IPS-11a (cell line): ENCODE measurements around the gene TMEM272.

Source experiments
- H3K4me3 ChIP-seq: one replicate; pipeline ENCODE4 v1.5.1; 2013; ENCODE audit warnings: low read depth, low read length, control low read depth

The TMEM272 gene

DNA sequence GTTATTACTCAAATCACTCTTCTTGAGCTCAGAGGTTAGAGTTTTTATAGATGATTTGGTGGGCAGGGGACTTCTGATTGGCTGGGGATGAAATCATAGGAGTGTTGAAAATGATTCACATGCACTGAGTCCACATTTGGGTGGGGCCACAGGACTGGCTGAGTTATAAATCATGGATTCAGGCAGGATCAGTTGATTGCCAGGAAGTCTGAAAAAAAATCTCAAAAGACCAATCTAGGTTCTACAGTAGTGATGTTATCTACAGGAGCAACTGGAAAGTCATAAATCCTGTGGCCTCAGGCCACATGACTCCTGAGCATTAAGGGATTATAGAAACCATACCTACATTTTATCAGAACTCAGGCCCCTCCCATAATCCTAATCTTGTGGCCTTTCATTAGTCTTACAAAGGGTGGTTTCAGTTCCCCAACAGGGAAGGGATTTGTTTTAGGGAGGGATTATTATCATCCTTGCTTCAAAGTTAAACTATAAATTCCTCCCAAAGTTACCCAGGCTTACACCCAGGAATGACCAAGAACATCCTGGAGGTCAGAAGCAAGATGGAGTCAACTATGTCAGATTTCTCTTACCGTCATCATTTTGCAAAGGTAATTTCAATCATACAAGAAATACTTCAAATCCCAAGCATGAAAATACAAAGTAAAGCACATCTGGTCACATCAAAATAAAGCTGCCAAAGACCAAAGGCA, 11.2 kb upstream of the TMEM272 start:
- H3K4me3 ChIP-seq: no peak overlapping the region

DNA sequence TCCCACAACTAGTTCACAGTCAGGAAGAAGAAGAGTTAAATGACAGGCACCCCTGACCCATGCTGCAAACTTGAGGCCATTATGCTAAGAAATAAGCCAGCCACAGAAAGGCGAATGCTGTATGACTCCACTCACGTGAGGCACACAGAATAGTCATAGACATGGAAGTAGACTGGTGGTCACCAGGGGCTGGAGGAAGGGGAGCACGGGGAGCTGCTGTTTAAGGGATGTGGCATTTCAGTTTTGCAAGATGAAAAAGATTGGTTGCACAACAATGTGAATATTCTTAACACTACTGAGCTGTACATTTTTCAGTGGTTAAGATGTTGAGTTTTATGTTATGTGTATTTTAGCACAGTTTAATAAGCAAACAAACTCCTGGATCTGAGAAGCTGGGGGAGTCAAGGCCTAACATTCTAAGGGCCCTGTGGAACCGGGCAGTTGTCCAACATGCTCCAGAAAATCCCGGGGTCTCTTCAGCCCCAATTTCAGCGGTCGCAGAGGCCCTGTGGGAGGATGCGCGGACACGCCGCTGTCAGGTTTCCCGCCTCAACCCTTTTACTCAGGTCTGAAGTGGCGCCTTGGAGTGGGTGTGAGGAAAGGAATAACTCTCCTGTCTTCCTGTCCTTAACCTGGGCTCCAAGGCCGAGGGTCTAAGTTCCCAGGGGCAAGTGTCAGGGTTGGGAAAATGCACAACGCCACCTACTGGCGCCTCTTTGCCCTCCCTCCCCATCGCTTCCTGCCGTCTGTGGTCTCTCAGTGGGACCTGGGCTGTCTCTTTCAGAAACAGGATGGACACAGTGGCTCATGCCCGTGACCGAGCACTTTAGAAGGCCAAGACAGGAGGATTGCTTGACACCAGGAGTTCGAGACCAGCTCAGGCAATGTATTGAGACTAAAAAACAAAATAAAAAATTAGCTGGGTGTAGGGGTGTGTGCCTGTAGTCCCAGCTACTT, 4.4 kb upstream of the TMEM272 start:
- H3K4me3 ChIP-seq: no peak overlapping the region

DNA sequence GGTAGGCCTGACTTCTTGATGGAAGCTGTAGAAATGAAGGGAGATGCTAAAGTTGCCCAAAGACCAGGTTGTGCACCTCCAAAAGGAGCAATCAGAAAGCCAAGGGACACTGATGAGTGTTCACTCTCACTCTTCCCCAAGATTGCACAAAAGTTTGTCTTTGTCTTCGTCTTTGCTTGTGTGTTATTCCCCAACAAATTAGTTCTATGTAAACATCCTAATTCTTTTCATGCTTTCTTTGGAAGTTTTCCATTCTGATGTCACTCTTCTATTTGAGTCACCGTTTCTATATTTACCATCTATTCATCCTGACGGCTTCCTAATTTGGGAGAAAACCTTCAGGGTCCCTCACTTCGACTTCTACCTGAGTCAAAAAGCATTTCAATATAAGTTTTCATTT, 3.7 kb upstream of the TMEM272 start:
- no peak overlapping the region for H3K4me3 ChIP-seq

DNA sequence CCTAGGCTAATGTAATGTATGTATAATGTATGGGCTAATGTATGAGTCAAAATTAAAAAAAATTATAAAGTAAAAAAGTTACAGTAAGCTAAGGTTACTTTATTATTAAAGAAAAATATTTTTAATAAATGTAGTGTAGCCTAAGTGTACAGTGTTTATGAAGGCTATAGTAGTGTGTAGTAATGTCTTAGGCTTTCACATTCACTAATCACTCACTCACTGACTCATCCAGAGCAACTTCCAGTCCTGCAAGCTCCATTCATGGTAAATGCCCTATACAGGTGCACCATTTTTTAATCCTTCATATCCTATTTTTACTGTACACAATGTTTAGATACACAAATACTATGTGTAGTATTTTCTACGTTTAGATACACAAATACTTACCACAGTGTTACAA, 1.8 kb upstream of the TMEM272 start:
- H3K4me3 ChIP-seq: no peak overlapping the region

DNA sequence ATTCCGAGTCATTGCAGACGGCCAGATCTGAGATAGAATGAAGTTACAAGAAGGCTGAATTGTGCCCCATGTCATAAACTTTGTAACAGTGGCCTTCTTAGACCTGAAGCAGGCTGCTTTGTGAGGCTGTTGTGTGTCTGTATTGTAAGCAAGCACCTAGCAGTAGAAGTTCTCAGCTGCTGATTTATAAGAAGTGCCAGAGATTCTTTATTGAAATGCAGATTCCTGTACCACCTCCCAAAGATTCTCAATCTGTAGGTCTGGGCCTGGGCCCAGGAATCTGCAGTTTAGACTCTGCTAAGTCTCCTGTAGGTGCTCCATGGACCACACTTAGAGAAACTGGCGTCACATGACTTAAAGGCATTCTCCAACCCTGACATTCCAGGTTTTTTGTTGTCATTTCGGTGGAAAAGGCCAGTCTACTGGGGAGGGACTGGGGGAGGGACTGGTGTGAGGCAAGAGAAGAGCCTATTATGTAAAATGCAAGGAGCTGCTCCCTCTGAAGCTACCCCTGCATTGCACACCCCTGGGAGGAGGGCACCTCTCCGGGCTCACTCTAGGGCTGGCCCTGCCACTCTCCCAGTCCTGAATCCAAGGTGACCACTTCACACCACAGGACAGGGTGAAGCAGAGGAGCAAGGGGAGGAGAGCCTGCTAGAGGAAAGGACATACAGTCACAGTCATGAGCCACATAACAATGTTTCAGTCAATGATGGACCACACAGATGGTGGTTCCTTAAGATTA, 769 bp upstream of the TMEM272 start:
- no peak overlapping the region for H3K4me3 ChIP-seq

DNA sequence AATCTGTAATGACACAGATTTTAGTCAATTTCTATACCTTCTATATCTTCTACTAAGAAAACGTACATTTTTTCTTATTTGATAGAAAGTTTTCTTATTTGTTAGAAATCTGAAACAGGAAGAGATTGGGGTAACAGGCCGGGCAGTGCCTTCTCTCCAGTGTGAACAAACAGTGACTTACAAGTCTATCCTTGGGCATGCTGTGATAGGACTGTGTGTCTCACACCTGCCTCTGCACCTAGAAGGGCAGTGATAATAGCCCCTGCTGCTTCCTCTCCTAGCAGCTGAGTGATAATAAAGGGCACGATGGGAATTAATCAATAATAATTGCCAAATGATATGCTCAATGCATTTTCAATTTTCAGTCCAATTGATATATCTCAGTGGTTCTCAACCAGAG, 1.4 kb downstream of the TMEM272 start:
- no peak overlapping the region for H3K4me3 ChIP-seq

DNA sequence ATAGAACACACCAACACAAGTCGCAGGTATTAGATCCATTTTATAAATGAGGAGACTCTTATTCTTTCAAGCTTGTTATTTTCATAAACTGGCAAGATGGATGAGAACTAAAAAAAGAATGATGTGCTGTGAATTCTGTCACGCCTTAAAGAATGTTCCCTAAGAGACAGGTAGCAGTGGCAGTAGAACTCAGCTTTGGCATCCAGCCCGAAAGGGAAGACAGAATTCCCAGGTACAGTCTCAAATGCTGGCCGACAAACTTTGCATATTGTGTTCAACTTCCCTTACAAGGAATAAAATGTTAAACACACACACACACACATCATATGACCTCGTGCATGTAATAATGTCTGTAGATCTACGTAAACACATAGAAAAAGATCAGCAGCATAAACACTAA, 3.2 kb downstream of the TMEM272 start:
- no peak overlapping the region for H3K4me3 ChIP-seq

DNA sequence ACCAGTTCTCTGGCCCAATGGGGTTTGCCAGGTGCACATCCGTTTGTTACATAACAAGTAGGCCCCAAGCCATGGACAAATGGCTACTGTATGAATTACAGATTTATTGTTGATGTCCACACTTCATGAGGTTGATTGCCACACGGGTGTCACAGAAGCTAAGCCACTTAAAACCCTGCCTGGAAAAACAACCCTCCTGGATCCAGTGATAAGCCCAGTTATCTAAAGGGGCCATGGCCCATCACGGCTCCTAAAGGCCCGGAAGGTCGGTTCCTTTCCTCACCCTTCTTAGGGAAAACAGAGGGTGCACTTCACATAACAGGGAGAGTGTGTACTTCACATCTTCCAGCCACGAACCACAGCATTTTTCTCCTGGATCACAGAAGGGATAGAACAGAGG, 4.1 kb downstream of the TMEM272 start:
- H3K4me3 ChIP-seq: no peak overlapping the region

DNA sequence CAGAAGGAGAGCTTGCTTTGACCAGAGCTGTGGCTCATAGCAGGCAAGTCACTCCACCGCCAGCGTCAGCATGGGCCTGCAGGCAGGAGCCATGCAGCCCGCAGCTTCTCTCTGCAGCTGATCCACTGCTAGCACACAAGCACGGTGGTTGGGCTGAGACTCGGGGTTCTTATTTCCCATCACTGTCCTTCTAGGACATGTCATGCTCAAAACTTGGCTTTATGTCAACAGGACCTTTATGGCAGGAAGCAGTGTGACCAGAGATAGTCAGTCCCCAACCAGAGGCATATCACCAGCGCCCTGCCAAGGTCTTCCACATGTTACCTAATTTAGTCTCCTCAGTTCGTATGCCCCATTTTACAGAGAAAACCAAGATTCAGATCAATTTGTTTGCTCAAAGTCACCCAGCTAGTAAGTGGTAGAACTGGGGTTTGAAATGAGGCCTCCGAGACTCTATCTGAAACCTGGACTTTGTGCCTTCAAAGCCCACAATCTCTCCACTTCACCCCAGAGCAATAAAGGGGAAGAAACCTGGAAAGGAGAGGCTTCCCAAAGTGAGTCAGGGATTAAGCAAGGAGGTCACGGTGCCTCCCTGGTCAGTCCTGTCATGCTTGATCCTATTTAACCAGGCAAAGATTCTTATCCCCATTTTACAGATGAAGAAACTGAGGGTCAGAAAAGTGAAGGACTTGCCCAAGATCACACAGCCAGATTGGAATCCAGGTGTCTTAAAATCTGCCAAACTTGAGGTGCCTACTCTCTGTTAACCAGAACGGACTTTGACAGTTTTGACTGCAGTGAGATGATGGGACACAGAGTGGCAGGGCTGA, 5.1 kb downstream of the TMEM272 start:
- no peak overlapping the region for H3K4me3 ChIP-seq

DNA sequence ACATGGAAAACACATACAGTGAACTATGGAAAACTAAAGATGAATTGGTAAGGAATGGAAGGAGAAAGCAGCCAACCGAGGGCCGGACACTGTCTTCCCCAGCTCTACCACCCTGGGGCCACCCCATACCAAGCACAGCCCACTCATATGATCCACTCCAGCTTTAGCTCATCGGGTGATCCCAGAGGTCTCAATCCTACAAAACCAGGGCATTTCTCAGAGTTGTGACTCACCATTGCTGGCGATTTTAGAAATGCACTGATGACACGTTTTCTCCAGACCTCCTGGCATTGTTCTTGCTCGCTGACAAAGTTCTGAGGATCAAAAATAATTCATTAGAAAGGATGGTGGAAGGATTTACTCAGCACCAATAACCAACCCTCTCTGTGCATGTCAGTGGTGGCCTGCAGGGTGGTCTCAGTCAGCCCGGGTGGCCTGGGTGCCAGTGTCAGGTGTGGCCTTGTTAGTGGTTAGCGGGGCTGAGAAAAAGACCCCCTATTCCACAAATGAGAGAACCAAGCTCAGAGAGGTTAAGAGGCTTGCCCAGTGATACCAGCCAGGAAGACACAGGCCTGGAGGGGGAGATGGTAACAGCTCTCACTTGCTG, 6.6 kb downstream of the TMEM272 start:
- H3K4me3 ChIP-seq: no peak overlapping the region

DNA sequence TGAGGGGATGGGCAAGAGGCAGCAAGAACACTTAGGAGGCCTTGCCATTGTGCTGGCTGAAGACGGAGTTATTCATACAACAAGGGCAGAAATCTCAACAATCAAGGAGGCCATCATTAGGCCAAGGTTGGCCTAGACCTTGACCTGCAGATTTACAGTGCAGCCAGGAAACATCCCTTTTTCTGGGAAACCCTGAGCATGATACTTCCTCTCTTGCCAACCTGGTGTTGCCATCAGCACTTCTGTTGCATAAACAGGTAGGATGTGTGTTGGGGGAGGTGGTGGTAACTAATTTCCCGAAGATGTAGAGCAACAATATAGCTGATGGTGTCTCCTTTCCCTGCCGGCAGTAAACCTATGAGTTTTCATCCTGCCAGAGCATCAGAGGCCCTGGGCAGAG, 8.0 kb downstream of the TMEM272 start:
- no peak overlapping the region for H3K4me3 ChIP-seq

DNA sequence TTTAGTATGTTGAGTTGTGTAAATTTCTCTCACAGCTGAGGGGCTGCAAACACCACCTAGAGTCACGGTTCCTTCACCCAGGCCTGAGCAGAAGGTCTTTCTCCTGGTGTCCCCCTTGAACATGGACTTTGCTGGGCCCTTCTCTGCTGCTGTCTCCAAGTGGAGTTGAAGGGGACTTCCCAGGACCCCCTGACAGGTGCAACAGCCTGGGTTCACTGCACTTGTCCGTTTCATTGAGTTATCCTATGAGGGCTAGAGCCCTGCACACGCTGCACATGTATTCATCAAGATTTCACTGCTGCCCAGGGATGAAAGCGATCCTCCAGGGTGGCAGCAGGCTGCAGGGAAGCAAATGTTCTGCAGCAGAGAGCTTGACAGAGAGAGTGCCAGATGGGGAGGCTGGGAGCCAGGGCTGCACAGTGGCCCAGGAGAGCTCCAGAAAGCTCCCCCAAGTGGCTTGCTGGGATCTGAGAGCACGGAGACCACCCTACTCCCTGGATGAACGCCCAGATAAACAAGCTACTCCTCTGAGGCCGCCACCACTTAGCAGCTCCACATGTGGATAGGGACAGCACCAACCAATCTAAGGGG, 10.3 kb downstream of the TMEM272 start:
- H3K4me3 ChIP-seq: no peak overlapping the region

DNA sequence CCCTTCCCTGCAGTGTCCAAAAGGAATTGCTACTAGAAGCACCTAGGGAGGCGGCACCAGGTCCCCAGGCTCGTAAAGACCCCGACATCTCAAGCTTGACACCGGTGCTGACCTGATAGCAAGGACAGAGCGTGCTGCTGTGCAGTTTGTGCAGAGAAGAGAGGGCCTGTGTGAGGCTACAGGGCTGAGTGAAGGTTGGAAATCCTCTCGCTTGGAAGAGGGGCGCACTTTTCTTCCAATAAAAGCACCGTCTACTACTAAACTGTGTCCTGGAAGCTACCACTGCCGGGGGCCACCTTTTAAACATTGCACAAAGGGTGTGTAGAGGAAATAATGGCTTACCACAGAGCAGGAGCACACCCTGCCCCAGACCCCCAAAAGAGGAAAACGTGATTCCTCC, 11.0 kb downstream of the TMEM272 start:
- no peak overlapping the region for H3K4me3 ChIP-seq

DNA sequence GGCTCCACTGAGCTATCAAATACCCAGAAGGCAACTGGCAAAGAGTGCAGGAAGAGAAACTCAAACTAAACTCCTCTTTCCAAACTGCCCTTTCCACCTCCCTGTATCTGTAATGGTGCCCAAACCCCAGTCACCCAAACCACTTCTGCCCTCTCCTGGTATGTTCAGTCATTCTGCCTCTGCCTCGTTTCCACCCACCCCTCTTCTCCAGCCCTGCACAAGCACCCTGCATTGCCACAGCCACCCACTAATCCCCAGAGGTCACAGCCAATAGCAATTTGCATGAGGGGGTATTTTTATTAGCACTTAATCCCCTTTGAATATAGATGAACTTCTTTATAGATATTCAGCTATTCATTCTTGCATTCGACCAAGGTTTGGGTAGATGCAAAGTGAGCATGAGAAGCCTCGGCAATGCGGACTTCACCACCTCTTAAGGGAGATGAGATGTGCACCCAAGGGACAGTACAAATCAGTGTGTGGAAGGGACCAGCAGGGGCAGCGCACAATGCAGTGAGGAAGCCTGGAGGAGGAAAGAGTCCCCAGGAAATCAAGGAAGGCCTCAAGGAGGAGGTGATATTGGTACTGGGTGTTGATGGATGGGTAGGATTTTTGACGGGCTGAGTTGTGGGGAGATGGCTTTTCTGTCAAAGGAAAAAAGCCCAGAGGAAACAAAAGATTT, 12.4 kb downstream of the TMEM272 start:
- H3K4me3 ChIP-seq: no peak overlapping the region

DNA sequence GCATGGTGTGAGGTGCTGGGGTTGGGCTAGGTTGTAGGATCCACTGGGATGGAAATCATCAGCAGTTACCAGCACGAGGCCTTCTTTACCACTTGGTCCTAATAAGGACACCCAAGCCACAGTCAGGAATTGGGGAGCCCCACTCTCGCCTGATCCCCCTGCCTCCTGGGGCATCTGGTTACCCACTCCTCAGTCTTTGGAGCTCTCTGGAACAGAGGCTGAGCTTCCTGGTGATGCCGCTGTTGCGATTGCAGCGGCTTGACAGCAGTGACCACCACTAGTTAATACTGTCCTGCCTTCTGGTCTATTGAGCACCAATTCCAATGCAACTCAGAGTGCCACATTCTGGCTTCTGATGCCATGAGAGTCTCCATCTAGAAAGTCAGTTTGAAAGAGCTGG, 13.5 kb downstream of the TMEM272 start:
- no peak overlapping the region for H3K4me3 ChIP-seq

DNA sequence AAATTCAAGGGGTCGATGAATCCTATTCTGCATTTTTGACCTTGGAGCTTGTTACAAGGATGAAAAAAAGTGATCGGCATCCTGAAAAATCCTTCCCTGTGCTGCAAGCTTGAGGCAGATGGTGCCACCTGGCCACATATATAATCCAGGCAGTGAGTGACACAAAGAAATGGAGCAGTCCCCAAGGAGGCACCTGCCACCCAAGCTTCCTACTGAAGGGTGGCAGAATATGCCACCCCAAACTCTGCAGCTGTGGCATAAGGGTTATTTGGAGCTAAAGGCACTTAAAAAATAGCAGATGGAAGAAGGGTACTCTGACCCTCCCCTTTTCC, 15.4 kb downstream of the TMEM272 start:
- no peak overlapping the region for H3K4me3 ChIP-seq

DNA sequence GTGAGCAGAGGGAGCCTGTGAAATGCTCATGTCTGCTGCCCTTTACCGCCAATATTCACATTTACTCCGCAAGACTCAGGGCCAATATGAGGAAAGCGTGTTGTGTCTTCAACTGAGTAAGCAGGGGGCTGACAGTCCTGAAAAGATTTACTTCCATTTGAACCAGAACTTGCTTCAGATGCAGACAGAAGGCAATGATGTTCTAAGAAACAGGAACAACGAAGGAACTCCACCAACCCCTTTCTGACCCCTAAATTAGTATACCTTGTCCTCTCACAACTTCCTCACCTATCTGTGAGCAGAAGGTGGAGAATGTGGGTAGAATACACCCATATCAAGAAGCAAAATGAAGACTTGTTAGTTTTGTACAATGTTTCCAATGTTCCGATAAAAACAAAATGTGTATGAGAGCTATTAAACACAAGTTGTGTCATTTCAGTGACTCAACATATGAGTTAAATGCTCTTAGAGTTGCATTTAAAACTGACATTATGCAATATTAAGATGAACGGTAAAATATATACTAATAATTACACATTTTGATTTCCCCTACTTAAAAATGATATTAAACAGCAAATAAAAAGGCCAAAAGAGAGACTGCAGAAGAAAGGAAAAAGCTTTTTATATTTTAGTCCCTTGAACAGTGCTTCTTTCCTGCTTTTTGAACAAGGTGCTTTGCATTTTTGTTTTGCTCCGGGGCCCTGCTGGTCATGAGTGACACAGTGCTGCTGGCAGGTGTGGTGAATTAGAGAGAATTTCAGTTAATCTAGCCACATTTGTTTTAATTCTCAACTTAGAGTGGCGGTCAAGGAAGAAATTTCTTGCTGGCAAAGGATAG, 16.0 kb downstream of the TMEM272 start:
- H3K4me3 ChIP-seq: no peak overlapping the region

DNA sequence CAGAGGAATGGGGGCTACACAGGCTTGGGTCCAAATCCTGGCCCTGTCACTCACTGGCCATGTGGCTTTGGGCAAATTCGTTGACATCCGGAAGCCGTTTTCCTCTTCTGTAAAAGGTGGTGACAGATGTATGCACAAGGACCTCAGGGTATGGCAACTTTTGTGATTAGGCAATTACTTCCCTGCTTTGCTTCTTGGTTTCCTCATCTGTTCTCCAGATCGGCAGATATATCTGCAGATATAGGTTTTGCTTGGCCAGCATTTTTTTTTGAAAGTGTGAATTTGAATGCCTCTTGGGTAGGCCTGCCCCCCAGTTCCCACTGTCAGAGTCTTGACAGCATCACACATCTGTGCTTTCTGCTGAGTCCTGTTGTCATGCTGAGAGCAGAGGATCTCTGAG, 17.7 kb downstream of the TMEM272 start:
- H3K4me3 ChIP-seq: no peak overlapping the region

DNA sequence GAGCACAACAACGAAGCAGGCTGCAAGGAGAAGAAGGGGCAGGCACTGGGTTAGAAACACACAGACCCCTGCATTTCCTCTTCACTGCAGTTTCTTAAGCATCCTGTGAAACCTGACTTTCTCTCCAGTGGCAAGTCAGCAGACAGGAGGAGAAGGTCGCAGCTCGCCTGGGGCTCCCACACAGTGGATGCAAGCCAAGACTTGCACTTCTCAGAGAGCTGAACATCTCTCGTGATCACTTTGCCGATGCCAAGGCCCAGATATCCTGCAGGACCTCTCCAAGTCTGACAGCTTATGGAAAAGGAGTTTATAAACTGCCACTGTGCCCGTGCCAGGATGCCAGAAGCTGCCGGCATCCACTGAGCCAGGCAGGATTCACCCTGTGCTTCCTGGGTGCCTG, 18.4 kb downstream of the TMEM272 start:
- H3K4me3 ChIP-seq: no peak overlapping the region
